Measurements from ENCODE around the gene HMGN2.

The HMGN2 gene

DNA sequence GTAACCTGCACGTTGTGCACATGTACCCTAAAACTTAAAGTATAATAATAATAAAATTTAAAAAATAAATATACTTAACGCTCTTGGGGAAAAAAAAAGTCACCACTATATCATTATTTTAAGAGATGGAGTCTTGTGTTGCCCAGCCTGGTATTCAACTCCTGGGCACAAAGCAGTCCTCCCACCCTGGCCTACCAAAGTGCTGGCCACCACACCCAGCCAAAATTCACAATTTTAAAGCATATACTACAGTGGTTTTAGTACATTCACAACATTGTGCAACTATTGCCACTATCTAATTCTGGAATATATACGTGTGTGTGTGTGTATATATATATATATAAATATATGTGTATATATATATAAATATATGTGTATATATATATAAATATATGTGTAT lies 5.9 kb downstream of the HMGN2 start:
- Histone ChIP-seq H3K9ac (ENCODE audit: low read depth, low read length) (no peak overlapping the region), H3K4me2 (ENCODE audit: insufficient read depth, low read length) (no peak overlapping the region), H3K27ac (ENCODE audit: low read length) (no peak overlapping the region), H3K9me3 (ENCODE audit: insufficient read depth, low read length, severe bottlenecking) (no peaks in the 10 kb centered on the region), H2AFZ (ENCODE audit: low read depth, low read length) (no peak overlapping the region), H4K20me1 (ENCODE audit: insufficient read depth, low read length) (peaks cover 38% of the 10 kb centered on the region), H3K4me1 (ENCODE audit: insufficient read depth, low read length) (peaks cover 21% of the 10 kb centered on the region), H3K4me3 (ENCODE audit: low read depth in 1 of 2, low read length in 2 of 2) (no peak overlapping the region), H3K27me3 (ENCODE audit: insufficient read depth, low read length, poor library complexity) (no peaks in the 10 kb centered on the region), H3K79me2 (ENCODE audit: insufficient read depth, low read length) (peaks cover 22% of the 10 kb centered on the region), H3K36me3 (ENCODE audit: insufficient read depth, low read length) (peaks cover 53% of the 10 kb centered on the region)
- no peak for DNase-seq
- no peak for TF ChIP-seq CTCF (IDR thresholded peaks at IDR 0.05; ENCODE audit: borderline replicate concordance, extremely low read depth, low read length, poor library complexity, severe bottlenecking)
- no peak for TF ChIP-seq EZH2 (IDR thresholded peaks at IDR 0.05; ENCODE audit: borderline replicate concordance, low read depth, low read length, severe bottlenecking)
- peak; percentile 30; the same call in 2 of the 3 replicates for ATAC-seq (ENCODE audit: insufficient read depth, low read depth)

- peaks cover 14% of the 10 kb centered on the region for H3K4me1 ChIP-seq (ENCODE audit: insufficient read depth, low read length)
- H3K27me3 ChIP-seq (ENCODE audit: insufficient read depth, low read length, poor library complexity) = no peaks in the 10 kb centered on the region
- H3K4me3 ChIP-seq (ENCODE audit: low read depth in 1 of 2, low read length in 2 of 2) = no peak overlapping the region
- TF ChIP-seq EZH2 (IDR thresholded peaks at IDR 0.05; ENCODE audit: borderline replicate concordance, low read depth, low read length, severe bottlenecking) = no peak
- no peak for TF ChIP-seq CTCF (IDR thresholded peaks at IDR 0.05; ENCODE audit: borderline replicate concordance, extremely low read depth, low read length, poor library complexity, severe bottlenecking)
- H4K20me1 ChIP-seq (ENCODE audit: insufficient read depth, low read length) = peaks cover 29% of the 10 kb centered on the region
- DNase-seq (no peak), ATAC-seq (ENCODE audit: insufficient read depth, low read depth) (no peak)
- H3K27ac ChIP-seq (ENCODE audit: low read length) = no peak overlapping the region
- no peaks in the 10 kb centered on the region for H3K9me3 ChIP-seq (ENCODE audit: insufficient read depth, low read length, severe bottlenecking)
- H3K9ac ChIP-seq (ENCODE audit: low read depth, low read length) = no peak overlapping the region
- H3K79me2 ChIP-seq (ENCODE audit: insufficient read depth, low read length) = peaks cover 14% of the 10 kb centered on the region
- no peak overlapping the region for H2AFZ ChIP-seq (ENCODE audit: low read depth, low read length)
- H3K4me2 ChIP-seq (ENCODE audit: insufficient read depth, low read length) = no peak overlapping the region
- H3K36me3 ChIP-seq (ENCODE audit: insufficient read depth, low read length) = peaks cover 45% of the 10 kb centered on the region
Measured at GRCh38 chr1:26478988-26479387, 6.7 kb downstream of the HMGN2 start.

- Histone ChIP-seq H3K79me2 (ENCODE audit: insufficient read depth, low read length) (no peaks in the 10 kb centered on the region), H3K4me1 (ENCODE audit: insufficient read depth, low read length) (no peaks in the 10 kb centered on the region)
Measured at GRCh38 chr1:26482921-26483320, 10.7 kb downstream of the HMGN2 start.

More at GRCh38 chr1:26482921-26483320, 10.7 kb downstream of the HMGN2 start:
- Histone ChIP-seq H2AFZ (ENCODE audit: low read depth, low read length) (no peak overlapping the region), H3K4me2 (ENCODE audit: insufficient read depth, low read length) (no peak overlapping the region), H3K36me3 (ENCODE audit: insufficient read depth, low read length) (peaks cover 12% of the 10 kb centered on the region; the same call in 1 of the 2 replicates), H3K9ac (ENCODE audit: low read depth, low read length) (no peak overlapping the region), H3K9me3 (ENCODE audit: insufficient read depth, low read length, severe bottlenecking) (no peaks in the 10 kb centered on the region), H3K27me3 (ENCODE audit: insufficient read depth, low read length, poor library complexity) (no peaks in the 10 kb centered on the region), H3K4me3 (ENCODE audit: low read depth in 1 of 2, low read length in 2 of 2) (no peak overlapping the region), H4K20me1 (ENCODE audit: insufficient read depth, low read length) (no peaks in the 10 kb centered on the region), H3K27ac (ENCODE audit: low read length) (no peak overlapping the region)
- TF ChIP-seq EZH2 (IDR thresholded peaks at IDR 0.05; ENCODE audit: borderline replicate concordance, low read depth, low read length, severe bottlenecking) (no peak), CTCF (IDR thresholded peaks at IDR 0.05; ENCODE audit: borderline replicate concordance, extremely low read depth, low read length, poor library complexity, severe bottlenecking) (no peak)
- ATAC-seq (ENCODE audit: insufficient read depth, low read depth) (no peak), DNase-seq (no peak)

All from DND-41 (cell line).